Bronchial epithelial cell (primary cell): ENCODE measurements around the gene ZNF382. TPM values are rescaled to one million over a fixed set of nuclear protein-coding genes. Genes with fewer than 3 reads are reported as not detected.
A peak's percentile ranks its signal among the peaks of the same experiment; 100 is the strongest.

Experiments used
- DNase-seq: peaks from one replicate; pipeline ENCODE4 v3.0.0-alpha.2; 2010; ENCODE audit warnings: low read depth
- FAIRE-seq: peaks from 2 replicates; lab custom pipeline; 2011; peaks lifted over from hg19 to GRCh38; lab: Jason Lieb, UNC
- H3K27me3 ChIP-seq: 2 replicates; pipeline ENCODE4 v1.5.1; 2011; ENCODE audit warnings: low read length; ENCODE audit not compliant: control insufficient read depth, insufficient read depth
- H3K36me3 ChIP-seq: 2 replicates; pipeline ENCODE4 v1.5.1; 2011; ENCODE audit warnings: low read length; ENCODE audit not compliant: control insufficient read depth, insufficient read depth
- H3K4me3 ChIP-seq: 2 replicates; pipeline ENCODE4 v1.5.1; 2011; ENCODE audit warnings: mild to moderate bottlenecking, low read depth, low read length, control low read depth
- total RNA-seq: library from RNA; depleted of rRNA; stranded (reverse); fragments of >200 nt; gene quantifications from 2 replicates; pipeline ENCODE4 v1.2.1, GENCODE V29; 2014
- TF ChIP-seq, protein P1 (sequence below): IDR thresholded peaks from 2 replicates; pipeline ENCODE4 v1.5.1; 2011; ENCODE audit warnings: mild to moderate bottlenecking, moderate library complexity, low read length, control low read depth, inconsistent platforms; ENCODE audit not compliant: insufficient read depth, severe bottlenecking

The ZNF382 gene
- 2.4 and 4.2 TPM in 2 replicates for total RNA-seq

- DNase-seq (no peak), FAIRE-seq (no peak)
- no peaks in the 10 kb centered on the region for H3K27me3 ChIP-seq
- TF ChIP-seq, protein P1, sequence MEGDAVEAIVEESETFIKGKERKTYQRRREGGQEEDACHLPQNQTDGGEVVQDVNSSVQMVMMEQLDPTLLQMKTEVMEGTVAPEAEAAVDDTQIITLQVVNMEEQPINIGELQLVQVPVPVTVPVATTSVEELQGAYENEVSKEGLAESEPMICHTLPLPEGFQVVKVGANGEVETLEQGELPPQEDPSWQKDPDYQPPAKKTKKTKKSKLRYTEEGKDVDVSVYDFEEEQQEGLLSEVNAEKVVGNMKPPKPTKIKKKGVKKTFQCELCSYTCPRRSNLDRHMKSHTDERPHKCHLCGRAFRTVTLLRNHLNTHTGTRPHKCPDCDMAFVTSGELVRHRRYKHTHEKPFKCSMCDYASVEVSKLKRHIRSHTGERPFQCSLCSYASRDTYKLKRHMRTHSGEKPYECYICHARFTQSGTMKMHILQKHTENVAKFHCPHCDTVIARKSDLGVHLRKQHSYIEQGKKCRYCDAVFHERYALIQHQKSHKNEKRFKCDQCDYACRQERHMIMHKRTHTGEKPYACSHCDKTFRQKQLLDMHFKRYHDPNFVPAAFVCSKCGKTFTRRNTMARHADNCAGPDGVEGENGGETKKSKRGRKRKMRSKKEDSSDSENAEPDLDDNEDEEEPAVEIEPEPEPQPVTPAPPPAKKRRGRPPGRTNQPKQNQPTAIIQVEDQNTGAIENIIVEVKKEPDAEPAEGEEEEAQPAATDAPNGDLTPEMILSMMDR, result no peak
- peak within 1 kb of the TSS; percentile 53 for H3K4me3 ChIP-seq
- H3K36me3 ChIP-seq, result no peaks in the 10 kb centered on the region
Measured at GRCh38 chr19:36605101-36605876, at the start of gene ZNF382. Gene ZNF382, plus strand, starts transcription at chr19:36605313. Its CDS starts 4,602 bp downstream, at chr19:36609915.

GRCh38 chr19:36564391-36564790 lies 40.7 kb upstream of the ZNF382 start:
- FAIRE-seq (no peak), DNase-seq (no peak)
- no peaks in the 10 kb centered on the region for H3K27me3 ChIP-seq
- H3K4me3 ChIP-seq, result no peak overlapping the region
- TF ChIP-seq, protein P1, result no peak
- H3K36me3 ChIP-seq, result peaks cover 2% of the 10 kb centered on the region

DNA sequence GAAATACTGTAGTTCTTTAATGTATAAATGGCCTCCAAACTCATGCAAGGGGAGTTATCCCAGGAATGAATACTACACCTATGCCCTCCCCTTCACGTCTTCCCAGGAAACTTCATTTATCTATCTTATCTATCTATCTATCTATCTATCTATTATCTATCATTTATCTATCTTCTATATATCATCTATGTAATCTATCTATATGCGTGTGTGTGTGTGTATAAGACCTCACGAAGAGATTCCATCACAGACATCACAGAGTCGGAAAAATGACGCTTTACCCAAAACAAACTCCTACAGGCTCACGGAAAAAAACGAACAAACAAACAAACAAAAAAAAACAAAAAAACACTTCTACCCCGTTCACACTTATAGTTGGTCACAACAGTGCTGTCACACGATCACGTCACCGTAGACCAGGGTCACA lies 32.5 kb upstream of the ZNF382 start:
- DNase-seq (no peak), FAIRE-seq (no peak)
- Histone ChIP-seq H3K27me3 (no peaks in the 10 kb centered on the region), H3K4me3 (peak overlapping the region; percentile 62), H3K36me3 (peaks cover 5% of the 10 kb centered on the region)
- TF ChIP-seq, protein P1, result no peak

DNA sequence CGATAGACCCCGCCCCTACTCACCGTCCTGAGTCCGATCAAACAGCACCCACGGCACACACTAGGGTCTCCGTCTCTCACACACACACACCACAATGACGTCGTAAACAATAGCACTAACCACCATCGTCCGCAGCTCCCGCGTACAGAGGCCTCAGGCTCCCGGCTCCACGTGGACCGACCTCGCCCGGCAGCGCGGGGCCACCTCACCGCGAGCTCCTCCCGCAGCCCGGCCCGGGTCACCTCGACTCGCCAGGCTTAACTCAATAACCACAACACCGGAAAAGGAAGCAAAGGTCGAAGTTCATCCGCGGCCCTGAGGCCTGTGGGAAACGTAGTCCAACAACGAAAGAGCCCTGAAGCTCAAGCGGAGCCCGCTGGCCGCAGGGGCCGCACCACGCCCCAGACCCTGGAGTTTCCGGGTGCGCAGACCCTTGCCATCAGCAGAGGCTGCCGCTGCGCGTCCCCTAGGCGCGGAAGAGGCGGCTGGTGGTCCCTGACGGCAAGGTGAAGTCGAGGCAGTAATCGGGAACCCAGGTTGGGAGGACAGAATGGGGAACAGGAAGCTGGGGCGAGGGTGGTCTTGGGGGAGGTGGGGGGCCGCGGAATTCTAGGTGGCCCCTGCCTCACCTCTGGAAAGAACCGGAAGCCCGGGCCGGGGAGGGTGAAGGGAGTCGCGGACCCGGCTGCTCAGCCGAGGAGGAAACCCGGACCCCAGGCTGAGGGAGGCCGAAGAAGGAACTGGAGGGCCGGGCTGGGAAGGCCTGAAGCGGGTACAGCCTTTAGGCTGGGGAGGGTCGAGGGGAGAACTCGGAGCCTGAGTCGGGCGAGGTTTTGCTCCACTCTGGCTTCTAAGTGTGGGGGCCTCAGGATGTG lies 31.9 kb upstream of the ZNF382 start, which contains the start of gene ZNF529:
ZNF529 (minus strand) TSS at position 273 of the 875 bp plus-strand sequence. CDS start 946 bp downstream, outside the sequence.
- no peak for FAIRE-seq
- DNase-seq, result peak; percentile 79
- H3K36me3 ChIP-seq, result peaks cover 5% of the 10 kb centered on the region
- peak within 1 kb of the TSS; percentile 62 for H3K4me3 ChIP-seq
- H3K27me3 ChIP-seq, result no peaks in the 10 kb centered on the region
- TF ChIP-seq, protein P1, result no peak

DNA sequence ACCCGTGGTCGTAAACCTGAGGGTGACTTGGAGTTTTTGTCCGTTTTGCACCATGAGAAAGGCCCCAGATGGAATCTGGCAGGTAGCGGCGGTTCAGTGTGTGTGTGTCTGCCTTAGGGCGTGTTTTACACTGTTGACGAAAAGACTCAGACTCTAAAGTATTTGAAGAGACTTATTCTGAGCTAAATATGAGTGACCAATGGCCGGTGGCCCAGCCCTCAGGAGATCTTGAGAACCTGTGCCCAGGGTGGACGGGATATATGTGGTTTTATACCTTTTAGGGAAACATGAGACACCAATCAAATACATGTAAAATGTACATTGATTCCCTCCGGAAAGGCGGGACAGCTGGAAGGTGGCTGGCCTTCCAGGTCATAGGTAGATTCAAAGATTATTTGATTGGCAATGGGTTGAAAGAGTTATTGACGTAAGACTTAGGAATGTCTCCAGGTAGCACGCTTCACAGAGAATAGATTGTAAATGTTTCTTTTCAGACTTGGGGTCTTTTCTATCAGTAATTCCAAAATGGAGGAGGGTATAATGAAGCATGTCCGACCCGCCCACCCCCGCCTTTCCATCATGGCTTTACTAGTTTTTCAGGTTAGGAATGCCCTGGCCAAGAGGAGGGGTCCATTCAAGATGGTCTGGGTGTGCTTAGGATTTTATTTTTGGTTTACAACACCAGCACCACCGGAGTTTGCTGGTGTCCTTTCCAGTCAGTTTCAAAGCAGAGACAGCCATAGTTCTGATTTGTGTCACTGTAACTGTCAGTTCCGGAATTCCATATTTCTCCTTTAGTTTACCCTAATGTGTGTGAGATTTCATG lies 31.0 kb upstream of the ZNF382 start:
- DNase-seq (peak; percentile 33), FAIRE-seq (no peak)
- Histone ChIP-seq H3K27me3 (no peaks in the 10 kb centered on the region), H3K4me3 (peak overlapping the region; percentile 62), H3K36me3 (peaks cover 8% of the 10 kb centered on the region)
- TF ChIP-seq, protein P1, result no peak
